MCF 10A (cell line): ENCODE data around the gene ITPKC. TPM values are rescaled to one million over a fixed set of nuclear protein-coding genes. Genes with fewer than 3 reads are reported as not detected.
A peak's percentile ranks its signal among the peaks of the same experiment; 100 is the strongest.

Experiments used
- BruUV-seq: library from RNA; stranded (reverse); fragments of 400-500 nt; replicated peaks from 2 replicates; lab custom pipeline; 2021; lab: Mats Ljungman, UMichigan
- CTCF ChIA-PET: fragments of 300-600 bp; sonication (Branson Sonifier 250); formaldehyde crosslinking; extraction: SDS; loops from one replicate; lab custom pipeline; 2021; ENCODE audit warnings: antibody characterized with exemption, inconsistent platforms; lab: Yijun Ruan, JAX
- POLR2A ChIA-PET: fragments of 300-600, 350-650 bp; sonication (Branson Sonifier 250); formaldehyde crosslinking; extraction: SDS; loops from one replicate; lab custom pipeline; 2020; ENCODE audit warnings: antibody characterized with exemption, inconsistent platforms; lab: Yijun Ruan, JAX
- DNase-seq: peaks from one replicate; pipeline ENCODE4 v3.0.0-alpha.2; 2018; ENCODE audit not compliant: unreplicated experiment
- H3K27ac Mint-ChIP-seq: one replicate; pipeline ENCODE4 v1.8.0; 2022; ENCODE audit warnings: mild to moderate bottlenecking, low read depth, mixed read lengths; ENCODE audit not compliant: unreplicated experiment
- H3K27me3 Mint-ChIP-seq: one replicate; pipeline ENCODE4 v1.8.0; 2022; ENCODE audit warnings: mixed read lengths; ENCODE audit not compliant: insufficient read depth, unreplicated experiment
- H3K36me3 Mint-ChIP-seq: one replicate; pipeline ENCODE4 v1.8.0; 2022; ENCODE audit warnings: mild to moderate bottlenecking, moderate library complexity, mixed read lengths; ENCODE audit not compliant: insufficient read depth, unreplicated experiment
- H3K4me1 Mint-ChIP-seq: one replicate; pipeline ENCODE4 v1.8.0; 2022; ENCODE audit warnings: mixed read lengths; ENCODE audit not compliant: insufficient read depth, unreplicated experiment
- H3K4me3 Mint-ChIP-seq: one replicate; pipeline ENCODE4 v1.8.0; 2022; ENCODE audit warnings: mild to moderate bottlenecking, moderate library complexity, mixed read lengths; ENCODE audit not compliant: unreplicated experiment
- H3K9me3 Mint-ChIP-seq: one replicate; pipeline ENCODE4 v1.8.0; 2022; ENCODE audit warnings: mixed read lengths; ENCODE audit not compliant: unreplicated experiment
- CTCF ChIP-seq: fragments of 200-600 bp; IDR thresholded peaks from one replicate; pipeline ENCODE4 v1.8.0; 2022; ENCODE audit warnings: antibody characterized with exemption, mild to moderate bottlenecking; ENCODE audit not compliant: unreplicated experiment
- intact Hi-C: fragments of 100-400 bp; cut with micrococcal nuclease; formaldehyde crosslinking; loops from 2 replicates; pipeline ENCODE4 v1.14.1; 2022
- total RNA-seq: library from RNA; stranded (reverse); gene quantifications from 2 replicates; pipeline ENCODE4 v1.2.3, GENCODE V29; 2022

The ITPKC gene
- total RNA-seq, 1 experiment from 2014 or later: 33.2 TPM

- H3K27me3 Mint-ChIP-seq: no peaks in the 10 kb centered on the region
- TF ChIP-seq CTCF: no peak
- BruUV-seq: no TSS peak
- peaks cover 18% of the 10 kb centered on the region for H3K4me1 Mint-ChIP-seq
- no peak for DNase-seq
- ChIA-PET POLR2A (interaction anchor here (1.0 kb wide), 1 partner anchor 34 kb away, joined by 4 read pairs; the partner anchor contains the start of genes COQ8B and ITPKC), CTCF (interaction anchor here (1.3 kb wide), 1 partner anchor 20 kb away, joined by 4 read pairs; no protein-coding TSS in a partner anchor)
- no peaks in the 10 kb centered on the region for H3K9me3 Mint-ChIP-seq
- H3K27ac Mint-ChIP-seq: no peak overlapping the region
- no peak overlapping the region for H3K4me3 Mint-ChIP-seq
- H3K36me3 Mint-ChIP-seq: peaks cover 31% of the 10 kb centered on the region
- intact Hi-C loops: no loop called here
Observed at GRCh38 chr19:40683437-40683836, 33.5 kb upstream of the ITPKC start.

- no peak for DNase-seq
- no peaks in the 10 kb centered on the region for H3K27me3 Mint-ChIP-seq
- CTCF ChIA-PET: interaction anchor here (1.3 kb wide), 1 partner anchor 21 kb away, joined by 4 read pairs; no protein-coding TSS in a partner anchor
- H3K36me3 Mint-ChIP-seq: peaks cover 25% of the 10 kb centered on the region
- no peak overlapping the region for H3K27ac Mint-ChIP-seq
- peaks cover 18% of the 10 kb centered on the region for H3K4me1 Mint-ChIP-seq
- H3K4me3 Mint-ChIP-seq: no peak overlapping the region
- intact Hi-C loops: no loop called here
- POLR2A ChIA-PET: no interaction called here
- no TSS peak for BruUV-seq
- H3K9me3 Mint-ChIP-seq: no peaks in the 10 kb centered on the region
- TF ChIP-seq CTCF: no peak
Observed at GRCh38 chr19:40684280-40684679, 32.6 kb upstream of the ITPKC start.

- H3K4me1 Mint-ChIP-seq: peaks cover 18% of the 10 kb centered on the region
- BruUV-seq: no TSS peak
- peak overlapping the region; percentile 43 for H3K27ac Mint-ChIP-seq
- intact Hi-C loops: no loop called here
- H3K9me3 Mint-ChIP-seq: no peaks in the 10 kb centered on the region
- DNase-seq: no peak
- H3K27me3 Mint-ChIP-seq: no peaks in the 10 kb centered on the region
- no peak overlapping the region for H3K4me3 Mint-ChIP-seq
- ChIA-PET CTCF (interaction anchor here (0.9 to 1.3 kb wide), 2 partner anchors 22 kb away, joined by 3 to 4 read pairs; no protein-coding TSS in a partner anchor), POLR2A (interaction anchor here (0.9 to 1.3 kb wide), 3 partner anchors 22 to 65 kb away, joined by 4 to 9 read pairs (median 4); partner anchors contain the start of genes ACTMAP, COQ8B and ITPKC)
- TF ChIP-seq CTCF: no peak
- peaks cover 25% of the 10 kb centered on the region for H3K36me3 Mint-ChIP-seq
Observed at GRCh38 chr19:40685016-40685526, 31.8 kb upstream of the ITPKC start.

- peak overlapping the region; percentile 43 for H3K27ac Mint-ChIP-seq
- no peaks in the 10 kb centered on the region for H3K9me3 Mint-ChIP-seq
- POLR2A ChIA-PET: interaction anchor here (0.8 to 1.3 kb wide), 4 partner anchors 22 to 113 kb away, joined by 4 to 9 read pairs (median 4); partner anchors contain the start of genes ACTMAP, COQ8B, EGLN2 and ITPKC
- H3K36me3 Mint-ChIP-seq: peaks cover 20% of the 10 kb centered on the region
- CTCF ChIA-PET: interaction anchor here (0.6 to 0.9 kb wide), 2 partner anchors 23 to 624 kb away, joined by 3 to 4 read pairs; partner anchors contain the start of gene CCDC97
- no peak for DNase-seq
- peak overlapping the region; percentile 4 for H3K4me3 Mint-ChIP-seq
- H3K27me3 Mint-ChIP-seq: no peaks in the 10 kb centered on the region
- TF ChIP-seq CTCF: no peak
- peaks cover 18% of the 10 kb centered on the region for H3K4me1 Mint-ChIP-seq
- intact Hi-C loops: no loop called here
- BruUV-seq: no TSS peak
Observed at GRCh38 chr19:40685563-40685962, 31.3 kb upstream of the ITPKC start.
